Smooth muscle cell (in vitro differentiated cells): ENCODE measurements around the gene NACAD. TPM values are rescaled to one million over a fixed set of nuclear protein-coding genes. Genes with fewer than 3 reads are reported as not detected.

Source experiments
- DNase-seq: peaks from one replicate; lab custom pipeline; 2025; ENCODE audit not compliant: unreplicated experiment; lab: John Stamatoyannopoulos, UW
- H2AFZ ChIP-seq: fragments of 200-600 bp; sonication (generic); 2 replicates; pipeline ENCODE4 v1.6.0; 2016; ENCODE audit warnings: antibody characterized with exemption, low read depth, mild to moderate bottlenecking
- H3F3A ChIP-seq: fragments of 200-600 bp; sonication (generic); 2 replicates; pipeline ENCODE4 v1.6.0; 2017; ENCODE audit warnings: antibody characterized with exemption, low read depth
- H3K27ac ChIP-seq: fragments of 200-600 bp; sonication (generic); 2 replicates; pipeline ENCODE4 v1.5.1; 2016; ENCODE audit warnings: low read depth, mild to moderate bottlenecking
- H3K27me3 ChIP-seq: fragments of 200-600 bp; sonication (generic); 2 replicates; pipeline ENCODE4 v1.6.1; 2016; ENCODE audit warnings: low read depth, mild to moderate bottlenecking
- H3K36me3 ChIP-seq: fragments of 200-600 bp; sonication (generic); 2 replicates; pipeline ENCODE4 v1.5.1; 2016; ENCODE audit warnings: low read depth
- H3K4me1 ChIP-seq: fragments of 200-600 bp; sonication (generic); 2 replicates; pipeline ENCODE4 v1.5.1; 2016; ENCODE audit warnings: low read depth
- H3K4me2 ChIP-seq: fragments of 200-600 bp; sonication (generic); 2 replicates; pipeline ENCODE4 v1.6.0; 2016; ENCODE audit warnings: mild to moderate bottlenecking
- H3K4me3 ChIP-seq: fragments of 200-600 bp; sonication (generic); 2 replicates; pipeline ENCODE4 v1.5.1; 2016; ENCODE audit warnings: mild to moderate bottlenecking
- H3K79me2 ChIP-seq: fragments of 200-600 bp; sonication (generic); 2 replicates; pipeline ENCODE4 v1.6.0; 2016; ENCODE audit warnings: low read depth, mild to moderate bottlenecking
- H3K9ac ChIP-seq: fragments of 200-600 bp; sonication (generic); 2 replicates; pipeline ENCODE4 v1.6.0; 2016; ENCODE audit warnings: low read depth
- H3K9me3 ChIP-seq: fragments of 200-600 bp; sonication (generic); replicated peaks from 2 replicates; pipeline ENCODE4 v1.5.1; 2016; ENCODE audit warnings: low read depth
- H4K20me1 ChIP-seq: fragments of 200-600 bp; sonication (generic); 2 replicates; pipeline ENCODE4 v1.6.0; 2016; ENCODE audit warnings: low read depth
- CTCF ChIP-seq: fragments of 200-600 bp; sonication (generic); IDR thresholded peaks from 2 replicates; pipeline ENCODE4 v1.5.1; 2017; ENCODE audit warnings: borderline replicate concordance, mild to moderate bottlenecking, antibody characterized with exemption; ENCODE audit not compliant: insufficient read depth, poor library complexity, severe bottlenecking
- WGBS: methylation state at CpG from one replicate; pipeline ENCODE4 v1.1.7; 2016; ENCODE audit warnings: low lambda C conversion rate; 5-methylcytosine and 5-hydroxymethylcytosine counted together
- polyA plus RNA-seq: library from polyadenylated mRNA; unstranded; fragments of >200 nt; fragmentation: Nextera tagmentation; extraction: Ambion mirVana; gene quantifications from 2 replicates; pipeline ENCODE4 v1.2.1, GENCODE V29; 2016
- total RNA-seq: library from RNA; depleted of rRNA; stranded (reverse); fragments of >200 nt; gene quantifications from 2 replicates; pipeline ENCODE4 v1.2.3, GENCODE V29; 2014

Gene NACAD
- total and polyA plus RNA-seq, 2 experiments from 2014 or later: 5.3 to 12.5 TPM

DNA sequence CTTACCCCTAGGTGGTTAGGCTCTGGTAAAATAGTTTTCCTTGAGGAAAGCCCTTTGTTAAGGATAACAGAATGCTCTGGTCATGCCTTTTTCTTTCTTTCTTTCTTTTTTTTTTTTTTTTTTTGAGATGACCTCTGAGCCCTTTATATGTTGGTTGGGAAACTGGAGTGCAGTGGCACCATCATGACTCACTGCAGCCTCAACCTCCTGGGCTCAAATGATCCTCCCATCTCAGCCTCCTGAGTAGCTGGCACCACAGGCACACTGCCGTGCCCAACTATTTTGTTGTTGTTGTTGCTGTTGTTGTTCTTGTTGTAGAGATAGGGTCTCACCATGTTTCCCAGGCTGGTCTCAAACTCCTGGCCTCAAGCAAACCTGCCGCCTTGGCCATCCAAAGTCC is 27.4 kb downstream of the NACAD start:
- WGBS: 97% methylated on average over 2 of the region's 2 CpGs
- TF ChIP-seq CTCF: no peak

DNA sequence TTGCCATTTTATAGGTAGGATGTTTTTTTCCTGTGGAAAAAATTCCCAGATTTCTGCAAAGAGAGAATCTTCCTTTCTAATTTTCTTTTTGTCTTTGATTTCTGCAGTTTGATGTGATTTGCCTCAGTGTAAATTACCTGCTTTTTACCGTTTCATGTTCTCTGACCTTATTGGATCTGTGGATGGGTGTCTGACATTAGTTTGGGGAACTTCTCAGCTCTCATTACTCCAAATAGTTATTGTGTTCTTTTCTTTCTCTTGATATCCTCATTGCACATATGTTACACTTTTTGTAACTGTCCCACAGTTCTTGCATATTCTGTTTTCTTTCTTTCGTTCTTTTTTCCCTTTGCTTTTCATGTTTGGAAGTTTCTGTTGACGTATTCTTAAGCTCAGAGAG is 28.5 kb downstream of the NACAD start:
- Histone ChIP-seq H3F3A (no peaks in the 10 kb centered on the region), H4K20me1 (peaks cover 68% of the 10 kb centered on the region), H3K9ac (no peak overlapping the region), H3K9me3 (no peaks in the 10 kb centered on the region), H3K27me3 (no peaks in the 10 kb centered on the region), H3K4me3 (no peak overlapping the region), H3K36me3 (no peaks in the 10 kb centered on the region), H3K79me2 (peaks cover 53% of the 10 kb centered on the region), H3K4me2 (no peak overlapping the region), H3K27ac (no peak overlapping the region), H3K4me1 (no peaks in the 10 kb centered on the region), H2AFZ (no peak overlapping the region)
- no peak for TF ChIP-seq CTCF
- no peak for DNase-seq
- WGBS: 93% methylated on average over 3 of the region's 3 CpGs

More for the DNA sequence above, 27.4 kb downstream of the NACAD start:
- H3K79me2 ChIP-seq: peaks cover 51% of the 10 kb centered on the region
- no peaks in the 10 kb centered on the region for H3K9me3 ChIP-seq
- H3K4me1 ChIP-seq: no peaks in the 10 kb centered on the region
- no peak overlapping the region for H3K4me2 ChIP-seq
- H4K20me1 ChIP-seq: peaks cover 65% of the 10 kb centered on the region
- H3K4me3 ChIP-seq: no peak overlapping the region
- no peak overlapping the region for H2AFZ ChIP-seq
- H3K36me3 ChIP-seq: no peaks in the 10 kb centered on the region
- H3K27ac ChIP-seq: no peak overlapping the region
- H3K9ac ChIP-seq: no peak overlapping the region
- no peaks in the 10 kb centered on the region for H3F3A ChIP-seq
- DNase-seq: no peak
- no peaks in the 10 kb centered on the region for H3K27me3 ChIP-seq

- Histone ChIP-seq H2AFZ (no peak overlapping the region), H3K9me3 (no peaks in the 10 kb centered on the region), H3K9ac (no peak overlapping the region), H3K4me3 (no peak overlapping the region), H4K20me1 (peaks cover 61% of the 10 kb centered on the region), H3K27ac (no peak overlapping the region), H3K27me3 (no peaks in the 10 kb centered on the region), H3K79me2 (peaks cover 60% of the 10 kb centered on the region), H3K4me2 (no peak overlapping the region), H3K36me3 (no peaks in the 10 kb centered on the region), H3K4me1 (no peaks in the 10 kb centered on the region), H3F3A (no peaks in the 10 kb centered on the region)
- no peak for TF ChIP-seq CTCF
- DNase-seq: no peak
- WGBS: 94% methylated on average over 5 of the region's 5 CpGs
Measured at GRCh38 chr7:45057878-45058277, 30.9 kb downstream of the NACAD start.

DNA sequence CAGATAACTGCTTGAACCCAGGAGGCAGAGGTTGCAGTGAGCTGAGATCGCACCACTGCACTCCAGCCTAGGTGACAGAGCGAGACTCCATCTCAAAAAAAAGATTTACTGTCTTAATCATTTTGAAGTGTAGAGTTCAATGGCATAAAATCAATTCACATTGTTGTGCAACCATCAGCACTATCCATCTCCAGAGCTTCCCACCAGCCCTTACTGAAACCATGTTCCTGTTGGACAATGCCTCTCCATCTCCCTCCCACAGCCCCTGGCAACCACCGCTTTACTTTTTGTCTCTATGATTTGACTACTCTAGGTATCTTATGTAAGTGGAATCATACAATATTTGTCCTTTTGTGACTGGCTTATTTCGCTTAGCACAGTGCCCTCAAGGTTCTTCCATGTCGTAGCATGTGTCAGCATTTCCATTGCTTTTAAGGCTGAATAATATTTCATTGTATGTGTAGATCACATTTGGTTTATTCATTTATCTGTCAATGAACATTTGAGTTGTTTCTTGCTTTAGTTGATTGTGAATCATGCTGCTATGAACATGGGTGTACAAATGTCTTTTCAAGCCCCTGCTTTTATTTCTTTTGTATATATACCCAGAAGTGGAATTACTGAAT is 33.1 kb downstream of the NACAD start:
- Histone ChIP-seq H3K9me3 (no peaks in the 10 kb centered on the region), H3F3A (no peaks in the 10 kb centered on the region), H3K4me3 (no peak overlapping the region), H3K4me1 (no peaks in the 10 kb centered on the region), H2AFZ (no peak overlapping the region), H3K27ac (no peak overlapping the region), H3K27me3 (no peaks in the 10 kb centered on the region), H3K79me2 (peaks cover 50% of the 10 kb centered on the region), H3K4me2 (no peak overlapping the region), H3K9ac (no peak overlapping the region), H4K20me1 (peaks cover 45% of the 10 kb centered on the region), H3K36me3 (no peaks in the 10 kb centered on the region)
- 95% methylated on average over 5 of the region's 5 CpGs for WGBS
- DNase-seq: no peak
- no peak for TF ChIP-seq CTCF
